ENCODE measurements around the gene LNX1. TPM values are rescaled to one million over a fixed set of nuclear protein-coding genes. Genes with fewer than 3 reads are reported as not detected.
"Not testable (repeated sequence)": the region's sequence is repeated elsewhere in the genome, so short reads cannot be mapped to it uniquely, and the experiment has no call there.

LNX1 gene
- polyA plus RNA-seq, 3 donors, result 9.8 to 14.1 (median 11.2) TPM

- WGBS, 3 donors, result 86 to 95% (median 88%) methylated on average over 2 of the region's 2 CpGs
- H3K27ac ChIP-seq (ENCODE audit: low read depth, low read length), result no peak overlapping the region
These were observed 137.9 kb downstream of the LNX1 start for GRCh38 chr4:53453385-53453784.

- 85 to 96% (median 92%) methylated on average over 3 of the region's 3 CpGs for WGBS, 3 donors
- no peak overlapping the region for H3K27ac ChIP-seq (ENCODE audit: low read depth, low read length)
These were observed 140.5 kb downstream of the LNX1 start for GRCh38 chr4:53450773-53451172.

- 94 to 96% (median 96%) methylated on average over 2 of the region's 2 CpGs for WGBS, 3 donors
- H3K27ac ChIP-seq (ENCODE audit: low read depth, low read length), result no peak overlapping the region
These were observed 146.3 kb downstream of the LNX1 start for GRCh38 chr4:53444954-53445353.

- WGBS, 3 donors, result 89 to 94% (median 94%) methylated on average over 1 of the region's 1 CpG
These were observed 149.7 kb downstream of the LNX1 start for GRCh38 chr4:53441564-53441963.

GRCh38 chr4:53436251-53436650 lies 155.0 kb downstream of the LNX1 start:
- no peak overlapping the region for H3K27ac ChIP-seq (ENCODE audit: low read depth, low read length)
- WGBS, 3 donors, result 59 to 91% (median 80%) methylated on average over 1 of the region's 1 CpG

More at GRCh38 chr4:53441564-53441963, 149.7 kb downstream of the LNX1 start:
- H3K27ac ChIP-seq (ENCODE audit: low read depth, low read length), result no peak overlapping the region

- H3K27ac ChIP-seq (ENCODE audit: low read depth, low read length), result no peak overlapping the region
- 88 to 95% (median 91%) methylated on average over 4 of the region's 4 CpGs for WGBS, 3 donors
These were observed 158.5 kb downstream of the LNX1 start for GRCh38 chr4:53432528-53433424.

GRCh38 chr4:53431052-53431451 lies 160.2 kb downstream of the LNX1 start:
- H3K27ac ChIP-seq (ENCODE audit: low read depth, low read length), result no peak overlapping the region
- WGBS, 3 donors, result 75 to 90% (median 79%) methylated on average over 5 of the region's 5 CpGs

- H3K27ac ChIP-seq (ENCODE audit: low read depth, low read length), result no peak overlapping the region
These were observed 163.9 kb downstream of the LNX1 start for GRCh38 chr4:53427366-53427765.

- no peak overlapping the region for H3K27ac ChIP-seq (ENCODE audit: low read depth, low read length)
These were observed 167.0 kb downstream of the LNX1 start for GRCh38 chr4:53424280-53424679.

- H3K27ac ChIP-seq (ENCODE audit: low read depth, low read length), result no peak overlapping the region
- 98% methylated on average over 1 of the region's 1 CpG for WGBS, 3 donors
These were observed 168.9 kb downstream of the LNX1 start for GRCh38 chr4:53422367-53422766.

GRCh38 chr4:53421791-53422190 lies 169.5 kb downstream of the LNX1 start:
- H3K27ac ChIP-seq (ENCODE audit: low read depth, low read length), result no peak overlapping the region
- 89 to 99% (median 97%) methylated on average over 2 of the region's 2 CpGs for whole genome bisulfite sequencing, 3 donors

GRCh38 chr4:53419208-53419607 lies 172.1 kb downstream of the LNX1 start:
- 96 to 99% (median 97%) methylated on average over 3 of the region's 3 CpGs for WGBS, 3 donors

GRCh38 chr4:53409479-53409878 lies 181.8 kb downstream of the LNX1 start:
- 96 to 99% (median 98%) methylated on average over 10 to 11 of the region's 11 CpGs for WGBS, 3 donors
- not testable (repeated sequence) for H3K27ac ChIP-seq (ENCODE audit: low read depth, low read length)

More at GRCh38 chr4:53419208-53419607, 172.1 kb downstream of the LNX1 start:
- no peak overlapping the region for H3K27ac ChIP-seq (ENCODE audit: low read depth, low read length)

Other genes starting within 250 kb of the LNX1 start
- 1 to 10 TPM; 4.1 to 8.2 (median 8.1) TPM for gene SCFD2, start 225.4 kb downstream of the LNX1 start, polyA plus RNA-seq
- gene FIP1L1, start 213.8 kb downstream of the LNX1 start, polyA plus RNA-seq, result 10 to 100 TPM; 13.6 to 38.4 (median 24.0) TPM

Measured in adipose tissue (tissue), 3 donors.